BLaER1 treated with 17β-estradiol and CSF1 and Interleukin-3, amounts not matched to agents 10 nM and 100 nM (cell line): ENCODE data around the gene CD63.

ENCODE experiments used
- H3K27ac ChIP-seq, 11 experiments: shearing (Covaris generic); formaldehyde crosslinking; 2 replicates each; pipeline ENCODE4 v1.8.1; 2022
- H3K27me3 ChIP-seq, 11 experiments: shearing (Covaris generic); formaldehyde crosslinking; 2 replicates each; pipeline ENCODE4 v1.8.1; 2022
- H3K36me3 ChIP-seq, 11 experiments: shearing (Covaris generic); formaldehyde crosslinking; 2 replicates each; pipeline ENCODE4 v1.8.1; 2022
- H3K4me1 ChIP-seq, 10 experiments: shearing (Covaris generic); formaldehyde crosslinking; 2 replicates each; pipeline ENCODE4 v1.8.1; 2022
- H3K4me2 ChIP-seq, 11 experiments: shearing (Covaris generic); formaldehyde crosslinking; 2 replicates each; pipeline ENCODE4 v1.8.1; 2022
- H3K4me3 ChIP-seq, 10 experiments: shearing (Covaris generic); formaldehyde crosslinking; 2 replicates each; pipeline ENCODE4 v1.8.1; 2022
- H3K9ac ChIP-seq, 11 experiments: shearing (Covaris generic); formaldehyde crosslinking; 2 replicates each; pipeline ENCODE4 v1.8.1; 2022
- H3K9me3 ChIP-seq, 11 experiments: shearing (Covaris generic); formaldehyde crosslinking; replicated peaks in 1 of 11; 2 replicates each; pipeline ENCODE4 v1.8.1; 2022
- H4K20me1 ChIP-seq, 11 experiments: shearing (Covaris generic); formaldehyde crosslinking; 2 replicates each; pipeline ENCODE4 v1.8.1; 2022
- Cebpa-rat ChIP-seq, 11 experiments: shearing (Covaris generic); IDR thresholded peaks; 2 replicates each; pipeline ENCODE4 v1.8.1; 2022

The CD63 gene

DNA sequence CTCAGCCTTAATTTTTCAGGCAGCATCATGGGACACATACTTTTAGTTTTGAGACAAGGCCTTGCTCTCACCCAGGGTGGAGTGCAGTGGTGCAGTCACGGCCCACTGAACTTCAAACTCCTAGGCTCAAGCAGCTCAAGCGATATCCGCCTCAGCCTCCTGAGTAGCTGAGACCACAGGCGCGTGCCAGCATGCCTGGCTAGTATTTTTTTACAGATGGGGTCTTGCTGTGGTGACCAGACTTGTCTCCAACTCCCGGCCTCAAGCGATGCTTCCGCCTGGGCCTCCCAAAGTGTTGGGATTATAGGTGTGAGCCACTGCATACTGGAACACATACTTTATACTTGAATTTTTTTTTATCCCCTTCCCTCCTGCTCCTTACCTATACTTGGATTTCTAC, 5.9 kb downstream of the CD63 start:
- Histone ChIP-seq H3K9me3 (no peaks in the 10 kb centered on the region), H3K4me1 (peaks cover 72 to 99% (median 92%) of the 10 kb centered on the region in 10 experiments), H3K4me3 (no peak overlapping the region; a peak in 1 of 20 replicates), H3K27ac (peak overlapping the region in 8 of 11 experiments; percentile 44 to 94 (median 67); a peak in 17 of 22 replicates), H4K20me1 (peaks cover 25 to 91% (median 42%) of the 10 kb centered on the region in 11 experiments), H3K4me2 (peak overlapping the region; percentile 55 to 99 (median 81); a peak in 18 of 22 replicates), H3K36me3 (peaks cover 35 to 73% (median 56%) of the 10 kb centered on the region in 11 experiments), H3K9ac (peak overlapping the region in 10 of 11 experiments; percentile 14 to 64 (median 44); a peak in 18 of 22 replicates), H3K27me3 (no peaks in the 10 kb centered on the region)
- TF ChIP-seq Cebpa-rat (IDR thresholded peaks at IDR 0.05) = no peak

DNA sequence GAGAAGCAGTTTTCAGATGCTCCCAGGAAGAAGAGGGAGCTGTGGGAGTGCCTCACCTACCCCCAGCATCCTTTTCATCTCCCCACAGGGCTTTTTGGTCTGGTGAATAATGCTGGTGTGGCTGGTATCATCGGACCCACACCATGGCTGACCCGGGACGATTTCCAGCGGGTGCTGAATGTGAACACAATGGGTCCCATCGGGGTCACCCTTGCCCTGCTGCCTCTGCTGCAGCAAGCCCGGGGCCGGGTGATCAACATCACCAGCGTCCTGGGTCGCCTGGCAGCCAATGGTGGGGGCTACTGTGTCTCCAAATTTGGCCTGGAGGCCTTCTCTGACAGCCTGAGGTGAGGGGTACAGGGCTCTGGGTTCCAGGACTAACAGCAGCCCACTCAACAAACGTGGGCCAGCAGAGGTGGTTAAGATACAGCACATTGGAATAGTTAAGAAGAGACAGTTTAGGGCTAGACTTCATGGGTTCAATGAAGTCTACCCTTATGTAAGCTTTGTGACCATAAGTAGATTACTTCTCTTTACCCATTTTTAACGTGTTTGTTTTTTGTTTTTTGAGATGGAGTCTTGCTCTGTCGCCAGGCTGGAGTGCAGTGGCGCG, 7.1 kb downstream of the CD63 start:
- Histone ChIP-seq H3K36me3 (peaks cover 28 to 64% (median 50%) of the 10 kb centered on the region in 11 experiments), H3K9me3 (no peaks in the 10 kb centered on the region), H3K4me3 (no peak overlapping the region), H3K9ac (peak overlapping the region in 8 of 11 experiments; percentile 0 to 64 (median 49); a peak in 13 of 22 replicates), H3K4me2 (peak overlapping the region in 8 of 11 experiments; percentile 34 to 98 (median 95); a peak in 13 of 22 replicates), H3K27me3 (no peaks in the 10 kb centered on the region), H4K20me1 (peaks cover 13 to 91% (median 29%) of the 10 kb centered on the region in 11 experiments), H3K27ac (peak overlapping the region in 8 of 11 experiments; percentile 39 to 94 (median 68); a peak in 14 of 22 replicates), H3K4me1 (peaks cover 75 to 99% (median 94%) of the 10 kb centered on the region in 10 experiments)
- no peak for TF ChIP-seq Cebpa-rat (IDR thresholded peaks at IDR 0.05)

DNA sequence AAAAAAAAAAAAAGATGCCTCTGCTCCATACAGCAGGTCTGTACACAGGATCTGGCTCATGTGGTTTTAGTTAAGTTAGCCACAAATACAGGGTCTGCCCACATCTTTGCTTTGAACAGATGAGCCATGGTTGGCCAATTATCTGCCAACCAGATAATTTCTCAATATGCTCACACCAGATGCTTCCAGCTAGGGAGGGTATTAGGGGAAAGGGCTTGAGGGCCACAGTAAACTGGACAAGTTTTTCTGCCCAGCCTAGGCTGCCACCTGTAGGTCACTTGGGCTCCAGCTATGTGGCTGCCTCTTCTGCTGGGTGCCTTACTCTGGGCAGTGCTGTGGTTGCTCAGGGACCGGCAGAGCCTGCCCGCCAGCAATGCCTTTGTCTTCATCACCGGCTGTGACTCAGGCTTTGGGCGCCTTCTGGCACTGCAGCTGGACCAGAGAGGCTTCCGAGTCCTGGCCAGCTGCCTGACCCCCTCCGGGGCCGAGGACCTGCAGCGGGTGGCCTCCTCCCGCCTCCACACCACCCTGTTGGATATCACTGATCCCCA, 7.8 kb downstream of the CD63 start:
- peaks cover 20 to 56% (median 42%) of the 10 kb centered on the region in 11 experiments for H3K36me3 ChIP-seq
- peak overlapping the region in 8 of 11 experiments; percentile 0 to 64 (median 49); a peak in 12 of 22 replicates for H3K9ac ChIP-seq
- H3K27ac ChIP-seq = peak overlapping the region in 8 of 11 experiments; percentile 41 to 94 (median 69); a peak in 15 of 22 replicates
- peak in 3 of 11 experiments; percentile 26 to 53 (median 33); a peak in 2 of 22 replicates for TF ChIP-seq Cebpa-rat (IDR thresholded peaks at IDR 0.05)
- H3K27me3 ChIP-seq = no peaks in the 10 kb centered on the region
- H3K4me3 ChIP-seq = no peak overlapping the region
- H3K4me2 ChIP-seq = peak overlapping the region in 10 of 11 experiments; percentile 8 to 98 (median 94); a peak in 18 of 22 replicates
- H3K9me3 ChIP-seq = no peaks in the 10 kb centered on the region
- peaks cover 69 to 93% (median 90%) of the 10 kb centered on the region in 10 experiments for H3K4me1 ChIP-seq
- peaks cover 10 to 85% (median 22%) of the 10 kb centered on the region in 11 experiments for H4K20me1 ChIP-seq

DNA sequence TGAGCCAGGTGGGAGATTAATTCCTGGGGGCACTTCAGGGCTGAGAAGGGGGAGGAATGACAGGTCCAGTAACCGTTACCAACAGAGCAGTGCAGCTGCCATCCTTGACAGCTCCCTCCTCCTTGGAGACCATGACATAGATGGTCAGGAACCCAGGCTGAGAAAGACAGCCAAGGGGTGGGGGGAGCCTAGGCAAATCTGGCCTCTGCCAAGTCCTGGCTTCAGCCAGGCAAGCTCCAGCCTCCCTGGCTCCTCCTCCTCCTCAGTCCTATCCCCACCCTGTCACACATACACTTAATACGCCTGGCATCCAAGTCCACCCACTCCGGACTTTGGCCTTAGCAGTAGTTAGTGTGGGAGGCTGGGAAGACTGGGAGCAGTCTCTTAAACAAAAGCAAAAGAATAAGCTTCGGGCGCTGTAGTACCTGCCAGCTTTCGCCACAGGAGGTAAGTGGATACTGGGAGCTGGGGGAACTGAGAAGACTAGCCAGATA, 8.7 kb downstream of the CD63 start, which contains the start of gene RDH5:
Gene RDH5, plus strand, starts transcription at position 323 of the 494 bp plus-strand sequence. CDS start 792 bp downstream, outside the sequence.
- TF ChIP-seq Cebpa-rat (IDR thresholded peaks at IDR 0.05) = no peak
- no peaks in the 10 kb centered on the region for H3K9me3 ChIP-seq
- H3K4me1 ChIP-seq = peaks cover 67 to 94% (median 93%) of the 10 kb centered on the region in 10 experiments
- no peaks in the 10 kb centered on the region for H3K27me3 ChIP-seq
- peak within 1 kb of the TSS; percentile 12 to 98 (median 94); a peak in 21 of 22 replicates for H3K4me2 ChIP-seq
- peaks cover 4 to 76% (median 14%) of the 10 kb centered on the region in 11 experiments for H4K20me1 ChIP-seq
- H3K27ac ChIP-seq = peak within 1 kb of the TSS in 8 of 11 experiments; percentile 41 to 94 (median 69); a peak in 17 of 22 replicates
- peaks cover 13 to 48% (median 34%) of the 10 kb centered on the region in 11 experiments; a peak in 20 of 22 replicates for H3K36me3 ChIP-seq
- H3K9ac ChIP-seq = peak within 1 kb of the TSS in 9 of 11 experiments; percentile 11 to 64 (median 48); a peak in 17 of 22 replicates
- H3K4me3 ChIP-seq = no peak within 1 kb of the TSS

DNA sequence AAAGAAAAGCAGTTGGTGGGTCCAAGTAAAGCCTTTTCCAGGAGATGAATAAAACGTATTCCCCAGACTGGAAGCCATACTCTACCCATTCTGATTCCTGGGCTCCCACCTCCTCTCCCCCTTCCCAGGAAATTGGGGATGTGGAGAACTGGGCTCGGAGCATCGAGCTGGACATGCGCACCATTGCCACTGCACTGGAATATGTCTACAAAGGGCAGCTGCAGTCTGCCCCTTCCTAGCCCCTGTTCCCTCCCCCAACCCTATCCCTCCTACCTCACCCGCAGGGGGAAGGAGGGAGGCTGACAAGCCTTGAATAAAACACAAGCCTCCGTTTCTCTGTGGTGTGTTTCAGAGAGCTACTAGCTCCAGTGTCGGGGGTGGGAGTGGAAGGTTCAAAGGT, 9.4 kb downstream of the CD63 start:
- Histone ChIP-seq H3K9me3 (no peaks in the 10 kb centered on the region), H3K4me2 (peak overlapping the region; percentile 12 to 98 (median 94); a peak in 18 of 22 replicates), H3K4me1 (peaks cover 60 to 89% (median 88%) of the 10 kb centered on the region in 10 experiments), H3K27me3 (no peaks in the 10 kb centered on the region), H3K4me3 (no peak overlapping the region), H3K36me3 (peaks cover 8 to 40% (median 26%) of the 10 kb centered on the region in 11 experiments; a peak in 20 of 22 replicates), H3K9ac (peak overlapping the region in 3 of 11 experiments; percentile 55 to 64 (median 63); a peak in 3 of 22 replicates), H3K27ac (peak overlapping the region in 6 of 11 experiments; percentile 45 to 94 (median 82); a peak in 10 of 22 replicates), H4K20me1 (peaks cover 0 to 69% (median 9%) of the 10 kb centered on the region in 11 experiments; a peak in 14 of 22 replicates)
- no peak for TF ChIP-seq Cebpa-rat (IDR thresholded peaks at IDR 0.05)

DNA sequence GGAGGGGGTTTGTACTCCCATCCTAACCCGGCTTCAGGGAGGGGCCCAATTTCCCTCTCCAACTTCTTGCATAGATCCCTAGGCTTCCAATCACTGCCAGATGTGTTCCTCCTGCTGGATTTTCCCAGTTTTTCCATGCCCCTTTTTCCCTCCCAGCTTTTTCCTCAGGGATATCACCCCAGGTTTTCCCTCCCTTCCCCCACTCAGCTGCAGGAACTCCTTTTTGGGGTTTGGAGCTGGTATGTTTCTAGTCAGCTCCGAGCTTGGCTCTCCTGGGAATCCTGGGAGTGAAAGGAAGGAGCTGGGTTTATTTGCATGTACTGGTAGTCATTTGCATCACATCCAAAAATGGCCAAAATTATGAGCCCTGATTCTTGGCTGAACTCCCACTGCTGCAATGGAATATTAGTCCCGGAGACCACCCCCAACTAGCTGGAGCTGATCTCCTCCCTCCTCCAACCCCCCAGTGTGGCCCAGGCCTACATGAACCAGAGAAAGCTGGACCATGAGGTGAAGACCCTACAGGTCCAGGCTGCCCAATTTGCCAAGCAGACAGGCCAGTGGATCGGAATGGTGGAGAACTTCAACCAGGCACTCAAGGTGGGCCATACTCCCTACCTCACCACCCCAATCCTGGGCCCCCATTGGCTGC, 10.1 kb downstream of the CD63 start:
- TF ChIP-seq Cebpa-rat (IDR thresholded peaks at IDR 0.05) = no peak
- Histone ChIP-seq H3K9me3 (no peaks in the 10 kb centered on the region), H3K4me3 (no peak overlapping the region), H3K4me1 (peaks cover 53 to 83% (median 82%) of the 10 kb centered on the region in 10 experiments), H3K4me2 (peak overlapping the region; percentile 81 to 98 (median 94)), H3K27ac (peak overlapping the region in 5 of 11 experiments; percentile 3 to 94 (median 88); a peak in 6 of 22 replicates), H3K27me3 (no peaks in the 10 kb centered on the region), H3K9ac (peak overlapping the region in 3 of 11 experiments; percentile 15 to 63 (median 55); a peak in 3 of 22 replicates), H3K36me3 (peaks cover 2 to 34% (median 20%) of the 10 kb centered on the region in 11 experiments; a peak in 19 of 22 replicates), H4K20me1 (peaks cover 0 to 63% (median 2%) of the 10 kb centered on the region in 11 experiments; a peak in 14 of 22 replicates)

DNA sequence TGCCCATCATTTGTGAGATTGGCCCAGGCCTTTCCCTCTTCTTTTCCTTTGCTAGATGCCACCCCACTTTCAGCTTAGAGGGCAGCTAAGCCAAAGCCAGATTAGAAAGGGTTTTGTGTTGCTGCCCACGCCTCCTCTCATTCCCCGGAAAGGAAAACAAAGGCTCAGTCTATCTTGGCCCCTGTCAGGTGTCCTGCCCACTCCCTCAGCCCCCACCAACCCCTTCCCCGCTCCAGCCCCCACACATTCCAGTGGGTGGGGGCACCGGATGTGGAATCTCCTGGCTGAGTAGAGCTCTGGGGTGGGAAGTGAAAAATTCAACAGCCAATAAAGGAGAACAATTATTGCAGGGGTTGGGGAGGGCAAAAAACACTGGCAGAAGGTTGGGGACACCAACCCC, 10.8 kb downstream of the CD63 start:
- H3K27ac ChIP-seq = peak overlapping the region in 8 of 11 experiments; percentile 3 to 94 (median 90); a peak in 12 of 22 replicates
- no peaks in the 10 kb centered on the region for H3K27me3 ChIP-seq
- no peaks in the 10 kb centered on the region for H3K9me3 ChIP-seq
- no peak for TF ChIP-seq Cebpa-rat (IDR thresholded peaks at IDR 0.05)
- H3K4me3 ChIP-seq = peak overlapping the region in 4 of 10 experiments; percentile 79 to 86 (median 84); a peak in 6 of 20 replicates
- peak overlapping the region in 8 of 11 experiments; percentile 27 to 91 (median 88); a peak in 7 of 22 replicates for H3K9ac ChIP-seq
- peaks cover 46 to 76% (median 75%) of the 10 kb centered on the region in 10 experiments for H3K4me1 ChIP-seq
- peaks cover 0 to 55% (median 0%) of the 10 kb centered on the region in 11 experiments; a peak in 6 of 22 replicates for H4K20me1 ChIP-seq
- peak overlapping the region; percentile 81 to 98 (median 94) for H3K4me2 ChIP-seq
- peaks cover 0 to 27% (median 17%) of the 10 kb centered on the region in 11 experiments; a peak in 16 of 22 replicates for H3K36me3 ChIP-seq
